Left ventricle myocardium inferior (tissue), 1 donor: ENCODE results near the gene ZDHHC14. TPM values are rescaled to one million over a fixed set of nuclear protein-coding genes. Genes with fewer than 3 reads are reported as not detected.
A peak's percentile ranks its signal among the peaks of the same experiment; 100 is the strongest.

Experiments used
- DNase-seq: peaks from one replicate; pipeline ENCODE4 v3.0.0-alpha.2; 2020
- H3K27ac ChIP-seq: fragments of 200-600 bp; replicated peaks from 2 replicates; pipeline ENCODE4 v1.8.0; 2021
- H3K27me3 ChIP-seq: fragments of 200-600 bp; 2 replicates; pipeline ENCODE4 v1.8.0; 2021; ENCODE audit warnings: low read depth
- H3K36me3 ChIP-seq: fragments of 200-600 bp; 2 replicates; pipeline ENCODE4 v1.8.0; 2021
- H3K4me1 ChIP-seq: fragments of 200-600 bp; 2 replicates; pipeline ENCODE4 v1.8.0; 2021
- H3K4me3 ChIP-seq: fragments of 200-600 bp; 2 replicates; pipeline ENCODE4 v1.8.0; 2021; ENCODE audit warnings: mild to moderate bottlenecking, moderate library complexity
- H3K9me3 ChIP-seq: fragments of 200-600 bp; replicated peaks from 2 replicates; pipeline ENCODE4 v1.8.0; 2021
- CTCF ChIP-seq: fragments of 200-600 bp; IDR thresholded peaks from 2 replicates; pipeline ENCODE4 v1.8.0; 2021; ENCODE audit warnings: antibody characterized with exemption, mild to moderate bottlenecking, borderline replicate concordance
- intact Hi-C: fragments of 100-400 bp; cut with micrococcal nuclease; formaldehyde crosslinking; loops from one replicate; pipeline ENCODE4 v1.11.0; 2022
- total RNA-seq: library from RNA; stranded (reverse); fragmentation: NEBNext Ultra II Directional; extraction: Animal tissue kit (Norgen Biotek cat#: 25700); gene quantifications from one replicate; pipeline ENCODE4 v1.2.1, GENCODE V29; 2021
- donor health status: DM: no; HTN: yes; CAD: no; lungs with severe emphysema.

ZDHHC14 gene
- total RNA-seq, 1 donor from 2014 or later = 10.0 TPM

- intact Hi-C loops = no loop called here
- Histone ChIP-seq H3K36me3 (no peaks in the 10 kb centered on the region), H3K4me1 (peaks cover 76% of the 10 kb centered on the region), H3K27ac (peak overlapping the region; percentile 85), H3K27me3 (no peaks in the 10 kb centered on the region), H3K9me3 (no peaks in the 10 kb centered on the region), H3K4me3 (peak overlapping the region; percentile 40)
- no peak for DNase-seq
- no peak for TF ChIP-seq CTCF
Observed at GRCh38 chr6:157427969-157428368, 47.0 kb downstream of the ZDHHC14 start.

GRCh38 chr6:157428427-157429202 is 47.6 kb downstream of the ZDHHC14 start:
- no peak for TF ChIP-seq CTCF
- Histone ChIP-seq H3K27me3 (no peaks in the 10 kb centered on the region), H3K4me3 (peak overlapping the region; percentile 40), H3K4me1 (peaks cover 82% of the 10 kb centered on the region), H3K27ac (peak overlapping the region; percentile 85), H3K36me3 (no peaks in the 10 kb centered on the region), H3K9me3 (no peaks in the 10 kb centered on the region)
- DNase-seq = no peak
- intact Hi-C loops = no loop called here

- no peak for DNase-seq
- no peak for TF ChIP-seq CTCF
- intact Hi-C loops = no loop called here
- no peak overlapping the region for H3K4me3 ChIP-seq
- peak overlapping the region; percentile 85 for H3K27ac ChIP-seq
- H3K27me3 ChIP-seq = no peaks in the 10 kb centered on the region
- H3K4me1 ChIP-seq = peaks cover 88% of the 10 kb centered on the region
- H3K36me3 ChIP-seq = no peaks in the 10 kb centered on the region
- H3K9me3 ChIP-seq = no peaks in the 10 kb centered on the region
Observed at GRCh38 chr6:157429248-157429647, 48.3 kb downstream of the ZDHHC14 start.

- Histone ChIP-seq H3K27ac (peak overlapping the region; percentile 85), H3K4me3 (no peak overlapping the region), H3K4me1 (peaks cover 88% of the 10 kb centered on the region), H3K9me3 (no peaks in the 10 kb centered on the region), H3K36me3 (no peaks in the 10 kb centered on the region), H3K27me3 (no peaks in the 10 kb centered on the region)
- intact Hi-C loops = no loop called here
- no peak for DNase-seq
- TF ChIP-seq CTCF = no peak
Observed at GRCh38 chr6:157430834-157431233, 49.8 kb downstream of the ZDHHC14 start.

- H3K27me3 ChIP-seq = no peaks in the 10 kb centered on the region
- H3K4me3 ChIP-seq = no peak overlapping the region
- peak overlapping the region; percentile 85 for H3K27ac ChIP-seq
- no peak for DNase-seq
- no peaks in the 10 kb centered on the region for H3K9me3 ChIP-seq
- peaks cover 95% of the 10 kb centered on the region for H3K4me1 ChIP-seq
- intact Hi-C loops = no loop called here
- TF ChIP-seq CTCF = no peak
- H3K36me3 ChIP-seq = no peaks in the 10 kb centered on the region
Observed at GRCh38 chr6:157432231-157432891, 51.4 kb downstream of the ZDHHC14 start.
